ENCODE results near the gene GTPBP6.
A peak's percentile ranks its signal among the peaks of the same experiment; 100 is the strongest.
"Not testable (repeated sequence)": the region's sequence is repeated elsewhere in the genome, so short reads cannot be mapped to it uniquely, and the experiment has no call there.

Gene GTPBP6

DNA sequence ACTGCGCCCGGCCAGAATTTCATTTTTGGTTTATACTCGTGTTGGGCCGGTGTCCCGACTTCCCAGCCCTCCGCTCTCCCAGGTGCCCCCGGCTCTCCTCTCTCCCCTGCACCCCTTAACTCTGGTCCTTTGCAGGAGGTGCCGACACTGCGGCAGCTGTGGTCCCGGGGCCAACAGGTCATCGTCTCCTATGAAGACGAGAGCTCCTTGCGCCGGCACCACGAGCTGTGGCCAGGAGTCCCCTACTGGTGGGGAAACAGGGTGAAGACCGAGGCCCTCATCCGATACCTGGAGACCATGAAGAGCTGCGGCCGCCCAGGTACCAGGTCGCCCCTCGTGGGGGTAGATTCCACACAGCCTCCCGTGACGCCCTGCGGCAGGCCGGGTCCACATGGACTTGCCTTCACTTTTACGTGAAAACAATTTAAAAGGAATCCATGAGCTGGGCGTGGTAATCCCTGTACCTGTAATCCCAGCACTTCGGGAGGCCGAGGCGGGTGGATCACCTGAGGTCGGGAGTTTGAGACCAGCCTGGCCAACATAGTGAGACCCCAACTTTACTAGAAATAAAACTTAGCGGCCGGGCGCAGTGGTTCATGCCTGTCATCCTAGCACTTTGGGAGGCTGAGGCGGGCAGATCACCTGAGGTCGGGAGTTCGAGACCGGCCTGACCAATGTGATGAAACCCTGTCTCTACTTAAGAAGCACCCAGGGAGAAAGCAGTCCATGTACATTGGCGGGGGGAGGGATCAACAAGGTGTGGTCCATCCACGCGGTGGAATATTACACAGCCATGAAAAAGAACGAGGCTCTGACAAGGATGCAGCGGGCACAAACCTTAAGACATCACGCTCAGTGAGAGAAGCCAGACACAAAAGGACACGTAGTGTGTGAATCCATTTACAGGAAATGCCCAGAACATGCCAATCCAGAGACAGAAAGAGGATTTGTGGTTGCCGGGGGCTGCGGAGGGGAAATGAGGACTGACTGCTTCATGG lies 25.4 kb downstream of the GTPBP6 start:
- no peak for DNase-seq (ENCODE audit: low read depth)

GRCh38 chrX:291411-291901 lies 27.1 kb downstream of the GTPBP6 start:
- DNase-seq (ENCODE audit: low read depth) = no peak

GRCh38 chrX:290476-291166 lies 28.0 kb downstream of the GTPBP6 start:
- no peak for DNase-seq (ENCODE audit: low read depth)

- DNase-seq (ENCODE audit: low read depth) = no peak
These were observed 30.0 kb downstream of the GTPBP6 start for GRCh38 chrX:288561-288991.

DNA sequence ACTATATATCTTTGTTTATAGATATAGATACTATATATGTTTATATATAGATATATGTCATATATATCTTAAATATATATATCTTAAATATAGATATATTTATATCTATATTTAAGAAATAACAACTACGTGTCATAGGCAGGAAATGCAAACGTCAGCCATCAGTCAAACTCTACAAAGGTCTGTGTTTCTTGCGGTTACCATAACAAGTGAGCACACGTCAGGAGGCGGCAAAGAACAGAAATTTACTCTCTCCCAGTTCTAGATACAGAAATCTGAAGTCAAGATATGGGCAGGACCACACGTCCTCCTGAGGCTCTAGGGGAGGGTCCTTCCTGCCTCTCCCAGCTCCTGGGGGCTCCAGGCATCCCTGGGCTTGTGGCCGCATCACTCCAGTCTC lies 30.9 kb downstream of the GTPBP6 start:
- DNase-seq (ENCODE audit: low read depth) = no peak

GRCh38 chrX:285076-285677 lies 33.4 kb downstream of the GTPBP6 start:
- no peak for DNase-seq (ENCODE audit: low read depth)

DNA sequence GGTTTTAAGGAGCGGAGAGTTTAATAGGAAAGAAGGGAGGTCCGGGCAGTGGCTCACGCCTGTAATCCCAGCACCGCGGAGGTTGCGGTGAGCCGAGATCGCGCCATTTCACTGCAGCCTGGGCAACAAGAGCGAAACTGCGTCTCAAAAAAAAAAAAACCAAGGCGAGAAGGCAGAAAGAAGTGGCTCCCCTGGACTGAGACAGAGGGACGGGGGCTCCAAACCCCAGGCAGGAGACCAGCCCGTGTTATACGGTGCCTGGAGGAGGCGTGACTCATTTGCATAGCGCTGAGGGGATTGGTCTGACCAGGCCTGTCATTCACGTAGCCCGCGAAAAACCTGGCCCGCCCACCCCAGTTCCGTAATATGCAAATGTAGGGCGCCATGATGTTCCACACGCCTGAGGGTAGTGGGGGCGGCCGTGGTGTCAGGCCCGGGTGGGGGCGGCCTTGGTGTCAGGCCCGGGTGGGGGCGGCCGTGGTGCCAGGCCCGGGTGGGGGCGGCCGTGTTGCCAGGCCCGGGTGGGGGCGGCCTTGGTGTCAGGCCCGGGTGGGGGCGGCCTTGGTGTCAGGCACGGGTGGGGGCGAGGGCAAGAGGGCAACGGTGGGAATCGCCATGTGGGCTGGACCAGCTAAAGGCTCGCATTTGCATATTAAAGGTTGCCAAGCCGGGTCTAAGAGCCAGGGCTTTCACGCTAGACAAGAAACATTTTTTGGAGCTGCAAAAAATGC lies 35.3 kb downstream of the GTPBP6 start:
- DNase-seq (ENCODE audit: low read depth) = peak; percentile 89

- DNase-seq (ENCODE audit: low read depth) = not testable (repeated sequence)
These were observed 36.5 kb downstream of the GTPBP6 start for GRCh38 chrX:282000-282681.

GRCh38 chrX:281166-281999 lies 37.2 kb downstream of the GTPBP6 start, which contains the start of gene PLCXD1:
TSS of gene PLCXD1 (plus strand) at chrX:281381. CDS start at chrX:284188, 2,807 bp downstream.
- DNase-seq (ENCODE audit: low read depth) = peak; percentile 20

DNA sequence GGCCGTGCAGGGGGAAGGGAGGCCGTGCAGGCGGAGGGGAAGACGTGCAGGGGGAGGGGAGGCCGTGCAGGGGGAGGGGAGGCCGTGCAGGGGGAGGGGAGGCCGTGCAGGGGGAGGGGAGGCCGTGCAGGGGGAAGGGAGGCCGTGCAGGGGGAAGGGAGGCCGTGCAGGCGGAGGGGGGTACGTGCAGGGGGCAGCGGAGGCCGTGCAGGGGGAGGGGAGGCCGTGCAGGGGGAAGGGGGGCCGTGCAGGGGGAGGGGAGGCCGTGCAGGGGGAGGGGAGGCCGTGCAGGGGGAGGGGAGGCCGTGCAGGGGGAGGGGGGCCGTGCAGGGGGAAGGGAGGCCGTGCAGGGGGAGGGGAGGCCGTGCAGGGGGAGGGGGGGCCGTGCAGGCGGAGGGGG lies 37.9 kb downstream of the GTPBP6 start:
- DNase-seq (ENCODE audit: low read depth) = not testable (repeated sequence)

- DNase-seq (ENCODE audit: low read depth) = not testable (repeated sequence)
These were observed 38.6 kb downstream of the GTPBP6 start for GRCh38 chrX:279757-280604.

DNA sequence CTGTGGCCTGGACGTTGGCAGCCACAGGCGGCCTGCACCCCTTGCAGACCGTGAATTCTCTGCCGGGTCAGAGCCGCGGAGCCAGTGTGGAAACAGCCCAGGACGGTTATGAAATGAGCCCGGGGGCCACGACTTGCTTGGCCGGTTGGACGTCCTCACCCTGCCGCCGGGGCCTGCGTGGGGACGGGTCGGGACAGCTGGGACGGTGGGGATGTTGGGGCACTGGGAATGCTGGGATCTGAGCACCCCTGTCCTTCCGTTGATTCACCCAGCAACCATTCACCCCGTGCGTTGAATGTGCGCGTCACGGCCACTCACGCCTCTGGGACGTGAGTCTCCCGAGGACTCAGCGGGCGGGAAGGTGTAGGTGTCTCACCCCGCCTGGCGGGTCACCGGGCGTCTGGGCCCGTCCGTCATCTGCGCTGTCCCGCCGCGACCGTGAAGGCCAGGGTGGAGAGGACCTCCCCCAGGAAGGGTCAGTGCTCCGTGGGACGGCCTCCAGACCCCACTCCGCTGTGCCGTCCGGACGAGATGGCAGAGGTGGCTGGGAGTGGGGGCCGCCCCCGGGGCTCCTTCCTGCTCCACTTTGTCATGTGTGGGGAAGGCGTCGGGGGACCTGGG lies 41.9 kb downstream of the GTPBP6 start:
- peak; percentile 54 for DNase-seq (ENCODE audit: low read depth)

DNA sequence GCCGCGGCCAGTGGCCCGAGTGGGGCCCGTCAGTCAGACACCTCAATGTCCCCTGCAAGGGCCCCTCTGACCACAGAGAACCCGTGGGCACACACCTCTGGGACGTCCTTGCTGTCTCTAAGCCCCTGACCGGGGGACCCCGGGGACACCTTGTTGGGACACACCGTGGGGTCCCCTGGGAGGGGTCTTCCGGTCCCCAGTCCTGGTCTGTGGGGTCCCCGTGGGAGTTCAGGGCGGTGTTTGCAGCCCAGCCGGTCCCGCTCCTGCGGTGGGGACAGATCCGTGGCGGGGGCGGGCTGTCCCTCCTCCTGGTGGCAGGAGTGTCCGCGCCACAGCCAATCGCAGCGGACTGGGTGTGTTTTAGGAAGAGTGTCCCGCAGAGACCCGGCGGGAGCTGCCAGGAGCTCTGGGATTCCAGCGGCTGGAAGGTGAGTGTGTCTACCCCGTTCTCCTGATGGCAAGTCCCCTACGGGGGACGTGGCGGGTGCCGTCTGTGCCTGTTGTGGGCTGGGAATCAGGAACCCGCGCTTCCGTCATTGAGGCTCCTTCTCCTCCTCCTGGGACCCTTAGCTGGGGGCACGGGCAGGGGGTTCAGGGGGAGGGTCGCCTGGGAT lies 42.5 kb downstream of the GTPBP6 start:
- no peak for DNase-seq (ENCODE audit: low read depth)

GRCh38 chrX:275476-275966 lies 43.1 kb downstream of the GTPBP6 start:
- no peak for DNase-seq (ENCODE audit: low read depth)

GRCh38 chrX:274904-275475 lies 43.6 kb downstream of the GTPBP6 start:
- no peak for DNase-seq (ENCODE audit: low read depth)

GRCh38 chrX:270848-271367 lies 47.7 kb downstream of the GTPBP6 start:
- DNase-seq (ENCODE audit: low read depth) = no peak

DNA sequence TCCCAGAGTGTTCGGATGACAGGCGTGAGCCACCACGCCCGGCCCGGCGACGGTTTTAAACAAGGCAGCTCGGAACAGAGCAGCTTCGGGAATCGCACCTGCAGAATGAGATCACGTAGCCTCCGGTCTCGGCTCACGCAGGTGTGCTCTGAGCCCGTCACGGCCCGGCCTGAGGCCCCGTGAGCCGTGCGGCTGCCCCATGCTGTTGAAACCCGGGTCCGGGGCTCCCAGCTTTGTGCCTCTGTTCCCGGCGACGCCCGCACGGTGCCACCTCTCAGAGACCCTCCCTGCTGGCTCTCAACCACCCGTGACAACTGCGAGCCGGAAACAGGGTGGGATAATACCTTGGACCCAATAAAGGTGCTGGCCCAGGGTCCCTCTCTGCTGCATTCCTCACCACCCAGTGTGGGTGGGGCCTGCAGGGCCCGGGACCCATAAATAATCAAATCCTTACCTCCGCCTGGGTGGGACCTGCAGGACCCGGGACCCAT lies 50.8 kb downstream of the GTPBP6 start:
- no peak for DNase-seq (ENCODE audit: low read depth)

Data from iris pigment epithelial cell (primary cell).